SKM-1 (cell line): ENCODE measurements around the gene CNKSR3.

Experiments
- DNase-seq: peaks from one replicate; lab custom pipeline; 2025; ENCODE audit not compliant: unreplicated experiment; lab: John Stamatoyannopoulos, UW

Gene CNKSR3

GRCh38 chr6:154356113-154356512 is 154.4 kb downstream of the CNKSR3 start:
- no peak for DNase-seq

DNA sequence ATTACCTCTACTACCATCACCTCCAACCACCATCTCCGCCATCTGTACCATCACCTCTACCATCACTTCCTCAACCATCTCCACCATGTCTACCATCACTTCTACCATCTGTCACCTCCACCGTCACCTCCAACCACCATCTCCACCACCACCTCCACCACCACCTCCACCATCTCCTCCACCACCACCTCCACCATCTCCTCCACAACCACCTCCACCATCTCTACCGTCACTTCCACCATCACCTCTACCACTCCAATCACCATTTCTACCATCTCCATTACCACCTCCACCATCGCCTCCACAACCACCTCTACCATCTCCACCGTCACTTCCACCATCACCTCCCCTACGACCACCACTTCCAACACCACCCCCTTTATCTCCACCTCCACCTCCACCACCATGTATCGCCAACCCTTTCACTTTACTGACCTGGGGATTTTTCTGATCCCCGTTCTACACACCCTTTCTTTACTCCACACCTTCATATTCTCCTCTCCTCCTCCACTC is 156.2 kb downstream of the CNKSR3 start:
- no peak for DNase-seq

DNA sequence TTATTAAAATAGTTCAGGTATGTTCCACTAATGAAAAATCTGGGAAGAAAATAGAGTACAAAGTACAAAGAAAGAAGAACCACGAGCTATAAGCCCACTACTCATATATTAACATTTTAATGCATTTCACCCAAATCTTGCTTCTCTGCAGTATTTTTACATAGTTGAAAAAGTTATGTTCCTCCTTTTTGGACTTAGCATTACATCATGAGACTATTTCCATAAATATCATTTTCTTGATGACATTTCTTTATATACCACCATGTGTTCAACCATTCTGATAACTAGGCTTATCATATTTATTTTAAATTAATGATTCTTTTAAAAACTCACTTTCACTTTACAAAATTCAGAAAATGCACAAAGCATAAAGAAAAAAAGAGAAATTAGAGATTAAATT is 156.9 kb downstream of the CNKSR3 start:
- no peak for DNase-seq

DNA sequence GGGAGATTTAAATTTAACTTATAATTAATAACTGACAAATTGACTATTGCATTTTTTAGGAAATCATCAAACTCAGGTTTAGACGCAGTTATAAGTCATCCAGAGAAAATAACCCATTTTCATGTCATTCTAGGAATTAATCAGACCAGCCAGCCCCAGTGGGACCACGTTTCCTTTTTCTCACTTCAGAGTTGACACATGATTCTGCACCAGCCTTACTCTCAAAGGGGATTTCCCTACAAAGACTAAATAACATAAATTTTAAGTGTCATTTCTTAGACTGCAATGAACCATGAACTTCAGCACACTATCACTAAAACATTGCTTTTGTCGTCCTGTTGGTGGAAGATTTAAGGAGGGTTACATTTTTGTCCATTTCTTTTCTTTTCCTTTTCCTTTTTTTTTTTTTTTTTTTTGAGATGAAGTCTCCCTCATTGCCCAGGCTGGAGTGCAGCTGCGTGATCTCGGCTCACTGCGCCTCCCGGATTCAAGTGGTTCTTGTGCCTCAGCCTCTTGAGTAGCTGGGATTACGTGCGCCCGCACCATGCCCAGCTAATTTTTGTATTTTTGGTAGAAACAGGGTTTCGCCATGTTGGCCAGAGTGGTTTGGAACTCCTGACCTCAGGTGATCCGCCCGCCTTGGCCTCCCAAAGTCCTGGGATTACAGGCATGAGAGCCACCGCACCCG is 157.4 kb downstream of the CNKSR3 start:
- no peak for DNase-seq

DNA sequence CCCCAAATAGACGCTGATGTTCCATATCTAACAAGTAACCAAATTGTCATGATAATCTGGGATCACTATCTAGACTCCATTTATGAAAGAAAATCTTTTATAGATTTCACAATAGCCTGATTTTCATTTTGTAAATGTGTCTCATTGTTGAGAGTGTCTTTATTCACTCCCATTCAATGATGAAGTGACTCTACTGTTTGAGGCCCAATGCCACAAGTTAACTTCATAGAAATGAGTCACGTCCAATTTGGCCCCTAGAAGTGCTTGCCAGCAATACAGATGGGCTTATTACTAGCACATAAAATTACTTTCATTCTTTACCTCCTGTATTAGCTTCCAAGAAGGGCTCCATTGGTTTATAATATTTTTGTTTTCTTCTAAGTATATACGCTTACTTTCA is 160.2 kb downstream of the CNKSR3 start:
- no peak for DNase-seq

GRCh38 chr6:154347981-154348380 is 162.5 kb downstream of the CNKSR3 start:
- DNase-seq, result no peak

DNA sequence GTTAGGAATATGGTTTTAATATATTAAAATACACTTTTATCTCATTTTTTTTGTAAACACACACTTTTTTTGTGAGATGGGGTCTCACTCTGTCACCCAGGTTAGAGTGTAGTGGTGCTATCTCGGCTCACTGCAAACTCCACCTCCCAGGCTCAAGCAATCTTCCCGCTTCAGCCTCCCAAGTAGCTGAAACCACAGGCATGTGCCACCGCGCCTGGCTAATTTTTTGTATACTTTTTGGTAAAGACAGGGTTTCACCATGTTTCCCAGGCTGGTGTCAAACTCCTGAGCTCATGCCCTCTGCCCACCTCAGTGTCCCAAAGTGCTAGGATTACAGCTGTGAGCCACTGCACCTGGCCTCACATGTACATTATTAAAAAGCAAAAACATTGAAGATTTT is 164.7 kb downstream of the CNKSR3 start:
- no peak for DNase-seq

DNA sequence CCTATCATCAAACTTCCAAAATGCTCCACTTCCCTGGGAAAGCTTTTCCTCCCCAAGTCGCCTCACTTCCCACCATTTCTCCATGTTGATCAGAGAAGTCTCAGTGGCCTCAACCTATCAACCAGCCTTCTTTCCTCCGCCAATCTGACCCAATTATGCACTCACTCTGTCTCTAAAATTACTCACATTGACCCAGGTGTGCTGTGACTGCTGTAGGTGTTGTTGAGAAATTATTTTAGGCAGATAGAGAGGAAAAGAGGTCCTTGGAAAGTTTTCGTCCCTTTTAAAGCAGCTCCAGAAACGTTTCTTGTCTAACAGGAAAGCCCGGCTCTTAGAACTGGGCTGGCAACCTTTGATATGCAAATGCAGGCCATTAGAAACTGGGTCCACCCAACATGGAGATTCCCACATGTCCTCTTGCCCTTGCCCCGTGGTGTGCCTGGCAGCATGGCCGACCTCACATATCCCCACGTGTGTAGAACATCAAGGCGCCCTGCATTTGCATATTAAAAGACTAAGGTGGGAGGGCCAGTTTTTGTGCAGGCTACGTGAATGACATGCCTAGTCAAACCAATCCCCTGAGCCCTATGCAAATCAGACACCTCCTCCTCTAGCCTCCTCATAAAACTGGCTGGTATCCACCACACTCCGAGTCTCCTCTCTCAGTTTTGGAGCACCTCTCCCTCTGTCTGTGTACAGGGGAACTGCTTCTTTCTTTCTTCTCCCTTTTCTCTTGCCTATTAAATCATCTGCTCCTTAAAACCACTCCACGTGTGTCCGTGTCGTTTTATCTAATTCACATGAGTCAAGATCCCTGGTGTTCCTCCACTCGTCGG is 166.8 kb downstream of the CNKSR3 start:
- no peak for DNase-seq

DNA sequence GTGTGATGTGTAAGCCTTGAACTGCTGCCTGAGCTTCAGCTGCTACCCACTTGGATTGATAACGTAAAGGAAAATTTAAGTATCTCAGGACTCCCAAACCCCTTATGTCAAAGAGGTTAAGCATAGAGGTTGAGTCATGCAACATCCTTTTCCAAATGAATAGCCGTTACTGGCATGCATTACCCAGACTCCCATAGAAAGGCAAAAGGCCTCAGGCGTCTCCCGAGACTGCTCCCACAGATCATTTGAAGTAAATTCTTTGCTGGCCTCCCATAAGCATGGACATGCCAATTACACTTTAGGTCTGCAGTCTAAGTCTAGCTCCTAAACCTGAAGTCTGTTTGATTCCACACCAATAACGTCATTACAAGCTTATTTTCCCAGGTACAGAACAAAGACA is 168.6 kb downstream of the CNKSR3 start:
- DNase-seq, result no peak

GRCh38 chr6:154341336-154341735 is 169.1 kb downstream of the CNKSR3 start:
- DNase-seq, result no peak
